OCI-LY1 (cell line): Measurements from ENCODE around the gene ARHGEF6.

Experiments
- H2AFZ ChIP-seq: fragments of 200-600 bp; sonication (generic), shearing (Covaris generic); 2 replicates; pipeline ENCODE4 v1.6.0; 2014; ENCODE audit warnings: antibody characterized with exemption, mild to moderate bottlenecking, low read length
- H3F3A ChIP-seq: fragments of 200-600 bp; sonication (generic), shearing (Covaris generic); 2 replicates; pipeline ENCODE4 v1.6.0; 2014; ENCODE audit warnings: mild to moderate bottlenecking, antibody characterized with exemption, low read length, moderate library complexity; ENCODE audit not compliant: insufficient read depth
- H3K27ac ChIP-seq: fragments of 200-600 bp; sonication (generic); 2 replicates; pipeline ENCODE4 v1.5.1; 2014; ENCODE audit warnings: low read length, mixed run types, mild to moderate bottlenecking, low read depth; ENCODE audit not compliant: poor library complexity, severe bottlenecking
- H3K27me3 ChIP-seq: fragments of 200-600 bp; sonication (generic); 2 replicates; pipeline ENCODE4 v1.6.0; 2014; ENCODE audit warnings: antibody characterized with exemption, mild to moderate bottlenecking, low read length, moderate library complexity; ENCODE audit not compliant: insufficient read depth
- H3K36me3 ChIP-seq: fragments of 200-600 bp; sonication (generic); 2 replicates; pipeline ENCODE4 v1.6.1; 2014; ENCODE audit warnings: mild to moderate bottlenecking, antibody characterized with exemption, low read length, moderate library complexity, mixed read lengths; ENCODE audit not compliant: insufficient read depth
- H3K4me1 ChIP-seq: fragments of 200-600 bp; sonication (generic); 2 replicates; pipeline ENCODE4 v1.5.1; 2014; ENCODE audit warnings: mild to moderate bottlenecking, low read length, moderate library complexity; ENCODE audit not compliant: insufficient read depth, severe bottlenecking
- H3K4me2 ChIP-seq: fragments of 200-600 bp; sonication (generic), shearing (Covaris generic); 2 replicates; pipeline ENCODE4 v1.6.1; 2014; ENCODE audit warnings: low read length
- H3K4me3 ChIP-seq: fragments of 200-600 bp; sonication (generic); 2 replicates; pipeline ENCODE4 v1.5.1; 2014; ENCODE audit warnings: low read length, low read depth, mild to moderate bottlenecking, mixed read lengths; ENCODE audit not compliant: poor library complexity, severe bottlenecking
- H3K79me2 ChIP-seq: fragments of 200-600 bp; shearing (Covaris generic); 2 replicates; pipeline ENCODE4 v1.6.1; 2016; ENCODE audit warnings: mixed run types, low read length, mixed read lengths; ENCODE audit not compliant: insufficient read depth
- H3K9ac ChIP-seq: fragments of 200-600 bp; sonication (generic), shearing (Covaris generic); 2 replicates; pipeline ENCODE4 v1.6.1; 2014; ENCODE audit warnings: mild to moderate bottlenecking, low read length, mixed read lengths
- H3K9me2 ChIP-seq: fragments of 200-600 bp; sonication (generic), shearing (Covaris generic); 2 replicates; pipeline ENCODE4 v1.6.1; 2014; ENCODE audit warnings: low read depth, mild to moderate bottlenecking, low read length, mixed read lengths
- H3K9me3 ChIP-seq: fragments of 200-600 bp; shearing (Covaris generic); 2 replicates; pipeline ENCODE4 v1.6.1; 2014; ENCODE audit warnings: low read length, mixed read lengths
- H4K20me1 ChIP-seq: fragments of 200-600 bp; sonication (generic), shearing (Covaris generic); 2 replicates; pipeline ENCODE4 v1.6.0; 2016; ENCODE audit warnings: mild to moderate bottlenecking, low read length; ENCODE audit not compliant: insufficient read depth
- EZH2 ChIP-seq: fragments of 200-600 bp; sonication (generic), shearing (Covaris generic); IDR thresholded peaks from 2 replicates; pipeline ENCODE4 v1.8.0; 2017; ENCODE audit warnings: borderline replicate concordance, mixed run types, mild to moderate bottlenecking, antibody characterized with exemption, low read length, moderate library complexity, mixed read lengths
- TF ChIP-seq, protein P1 (sequence below): fragments of 200-600 bp; sonication (generic), shearing (Covaris generic); IDR thresholded peaks from 2 replicates; pipeline ENCODE4 v1.5.1; 2017; ENCODE audit warnings: mild to moderate bottlenecking, antibody characterized with exemption, low read length, moderate library complexity, mixed read lengths

Gene ARHGEF6

DNA sequence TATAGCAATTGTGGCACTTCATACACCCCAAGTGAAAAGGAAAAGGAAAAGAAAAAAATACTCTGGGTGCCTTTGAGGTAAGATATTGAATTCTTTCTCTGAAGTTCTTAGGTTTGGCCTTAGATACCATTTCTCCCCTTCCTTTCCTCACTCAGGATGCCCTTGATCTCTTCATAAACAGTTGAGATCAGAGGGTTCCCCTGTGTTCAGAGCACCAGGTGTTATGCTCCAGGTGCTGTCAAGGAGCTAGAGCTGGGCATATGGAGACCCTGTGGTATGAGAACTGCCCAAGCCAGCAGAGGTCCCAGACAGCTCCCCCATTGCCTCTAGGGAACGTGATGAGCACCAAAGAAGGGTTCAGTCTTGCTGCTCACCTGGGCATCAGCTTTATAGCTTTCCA is 149.9 kb downstream of the ARHGEF6 start:
- no peaks in the 10 kb centered on the region for H3K9me3 ChIP-seq
- no peaks in the 10 kb centered on the region for H3K4me1 ChIP-seq
- H3K9me2 ChIP-seq = no peaks in the 10 kb centered on the region
- H3K4me2 ChIP-seq = no peak overlapping the region
- no peak overlapping the region for H3K9ac ChIP-seq
- no peaks in the 10 kb centered on the region for H3K79me2 ChIP-seq
- H3K4me3 ChIP-seq = no peak overlapping the region
- H4K20me1 ChIP-seq = no peaks in the 10 kb centered on the region
- H3K27ac ChIP-seq = no peak overlapping the region
- H3K36me3 ChIP-seq = no peaks in the 10 kb centered on the region
- H2AFZ ChIP-seq = no peak overlapping the region
- H3K27me3 ChIP-seq = no peaks in the 10 kb centered on the region
- TF ChIP-seq, protein P1, sequence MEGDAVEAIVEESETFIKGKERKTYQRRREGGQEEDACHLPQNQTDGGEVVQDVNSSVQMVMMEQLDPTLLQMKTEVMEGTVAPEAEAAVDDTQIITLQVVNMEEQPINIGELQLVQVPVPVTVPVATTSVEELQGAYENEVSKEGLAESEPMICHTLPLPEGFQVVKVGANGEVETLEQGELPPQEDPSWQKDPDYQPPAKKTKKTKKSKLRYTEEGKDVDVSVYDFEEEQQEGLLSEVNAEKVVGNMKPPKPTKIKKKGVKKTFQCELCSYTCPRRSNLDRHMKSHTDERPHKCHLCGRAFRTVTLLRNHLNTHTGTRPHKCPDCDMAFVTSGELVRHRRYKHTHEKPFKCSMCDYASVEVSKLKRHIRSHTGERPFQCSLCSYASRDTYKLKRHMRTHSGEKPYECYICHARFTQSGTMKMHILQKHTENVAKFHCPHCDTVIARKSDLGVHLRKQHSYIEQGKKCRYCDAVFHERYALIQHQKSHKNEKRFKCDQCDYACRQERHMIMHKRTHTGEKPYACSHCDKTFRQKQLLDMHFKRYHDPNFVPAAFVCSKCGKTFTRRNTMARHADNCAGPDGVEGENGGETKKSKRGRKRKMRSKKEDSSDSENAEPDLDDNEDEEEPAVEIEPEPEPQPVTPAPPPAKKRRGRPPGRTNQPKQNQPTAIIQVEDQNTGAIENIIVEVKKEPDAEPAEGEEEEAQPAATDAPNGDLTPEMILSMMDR = no peak
- TF ChIP-seq EZH2 = no peak
- no peaks in the 10 kb centered on the region for H3F3A ChIP-seq

DNA sequence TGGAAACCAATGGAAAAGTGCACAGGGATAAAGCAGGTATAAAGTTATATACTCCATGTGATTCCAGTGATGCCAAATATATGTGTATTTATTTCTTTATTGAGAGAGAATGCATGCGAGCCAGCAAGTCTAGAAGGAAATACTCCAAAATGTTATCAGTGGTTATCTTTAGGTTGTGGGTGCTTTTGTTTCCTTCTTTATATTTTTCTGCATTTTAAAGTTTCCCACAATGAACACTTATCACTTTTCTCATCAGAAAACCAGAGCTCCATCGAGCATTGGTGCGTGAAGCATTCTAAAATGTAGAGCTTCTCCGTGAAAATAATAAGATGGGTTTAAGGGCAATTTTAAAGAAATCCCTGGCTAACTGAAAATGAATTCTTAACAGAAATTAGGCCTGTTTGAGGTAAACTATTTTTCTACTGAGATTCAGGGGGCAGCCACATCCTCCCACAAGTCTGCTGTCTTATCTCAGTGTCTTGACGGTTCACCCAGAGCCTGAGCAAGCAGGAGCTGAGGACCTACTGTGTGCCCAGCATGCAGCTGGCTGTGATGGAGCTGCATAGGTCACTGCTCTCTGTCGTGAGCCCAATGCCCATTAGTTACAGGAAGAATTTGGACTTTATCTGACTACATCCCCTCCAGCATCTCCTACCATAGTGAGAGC is 151.5 kb downstream of the ARHGEF6 start:
- TF ChIP-seq, protein P1 = no peak
- TF ChIP-seq EZH2 = no peak
- Histone ChIP-seq H3K4me2 (no peak overlapping the region), H3K9ac (no peak overlapping the region)

DNA sequence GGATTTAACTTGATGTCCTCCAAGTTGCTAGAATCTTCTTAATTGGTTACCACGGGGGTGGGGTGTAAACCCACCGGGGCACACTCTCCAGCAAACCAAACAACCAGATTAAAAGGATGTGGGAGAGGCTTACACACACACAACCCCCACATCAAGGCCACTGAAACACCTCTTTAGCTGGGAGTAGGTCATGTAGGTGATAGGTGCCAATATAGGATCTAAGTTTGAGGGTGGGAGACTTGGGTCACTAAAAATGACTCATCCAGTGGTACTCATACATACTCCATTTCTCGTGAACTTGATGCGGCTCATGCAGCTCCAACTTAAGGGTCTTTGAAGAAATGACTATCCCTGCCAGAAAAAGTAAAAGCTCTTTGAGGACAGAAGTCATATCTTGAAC is 153.3 kb downstream of the ARHGEF6 start:
- no peak overlapping the region for H3K4me3 ChIP-seq
- no peaks in the 10 kb centered on the region for H3K36me3 ChIP-seq
- H4K20me1 ChIP-seq = no peaks in the 10 kb centered on the region
- H3K4me2 ChIP-seq = no peak overlapping the region
- no peak overlapping the region for H2AFZ ChIP-seq
- H3K79me2 ChIP-seq = no peaks in the 10 kb centered on the region
- H3K9ac ChIP-seq = no peak overlapping the region
- no peaks in the 10 kb centered on the region for H3K27me3 ChIP-seq
- no peaks in the 10 kb centered on the region for H3K9me3 ChIP-seq
- no peak for TF ChIP-seq EZH2
- TF ChIP-seq, protein P1 = no peak
- H3K4me1 ChIP-seq = no peaks in the 10 kb centered on the region
- H3F3A ChIP-seq = no peaks in the 10 kb centered on the region
- no peaks in the 10 kb centered on the region for H3K9me2 ChIP-seq
- H3K27ac ChIP-seq = no peak overlapping the region

More for the DNA sequence above, 151.5 kb downstream of the ARHGEF6 start:
- no peaks in the 10 kb centered on the region for H3K9me3 ChIP-seq
- H3F3A ChIP-seq = no peaks in the 10 kb centered on the region
- no peak overlapping the region for H2AFZ ChIP-seq
- no peaks in the 10 kb centered on the region for H3K4me1 ChIP-seq
- no peaks in the 10 kb centered on the region for H3K9me2 ChIP-seq
- H3K27ac ChIP-seq = no peak overlapping the region
- H3K36me3 ChIP-seq = no peaks in the 10 kb centered on the region
- H3K79me2 ChIP-seq = no peaks in the 10 kb centered on the region
- H4K20me1 ChIP-seq = no peaks in the 10 kb centered on the region
- no peak overlapping the region for H3K4me3 ChIP-seq
- no peaks in the 10 kb centered on the region for H3K27me3 ChIP-seq
